HEK293 (cell line): Measurements from ENCODE around the gene DUSP2.

Experiments
- CTCF ChIA-PET: fragments of 350-600 bp; formaldehyde crosslinking; extraction: SDS; loops from one replicate; lab custom pipeline; 2021; ENCODE audit warnings: antibody characterized with exemption; lab: Yijun Ruan, JAX
- POLR2A ChIA-PET: fragments of 300-600 bp; formaldehyde crosslinking; extraction: SDS; loops from one replicate; lab custom pipeline; 2020; ENCODE audit warnings: antibody characterized with exemption, inconsistent platforms; lab: Yijun Ruan, JAX
- H3K27ac ChIP-seq: fragments of 200-500 bp; sonication (Bioruptor generic); 2 replicates; pipeline ENCODE4 v1.5.1; 2014; ENCODE audit warnings: low read depth, low read length, control low read depth, inconsistent platforms; ENCODE audit errors: extremely low read depth
- H3K36me3 ChIP-seq, 2 experiments: fragments of 200-500 bp in 1 of 2; sonication (Bioruptor generic) in 1 of 2; 1 replicate in 1 of 2; 2 replicates in 1 of 2; pipeline ENCODE4 v1.5.1; 2014 to 2017; ENCODE audit warnings: inconsistent platforms in 2 of 2, low read length in 2 of 2; ENCODE audit not compliant: control insufficient read depth in 2 of 2, insufficient read depth in 1 of 2
- H3K4me1 ChIP-seq: fragments of 200-500 bp; sonication (Bioruptor generic); 2 replicates; pipeline ENCODE4 v1.5.1; 2014; ENCODE audit warnings: mild to moderate bottlenecking, low read length, inconsistent platforms; ENCODE audit not compliant: control insufficient read depth, insufficient read depth
- H3K4me3 ChIP-seq: 2 replicates; pipeline ENCODE4 v1.5.1; 2011; ENCODE audit warnings: low read depth, mild to moderate bottlenecking, control low read depth, low read length, moderate library complexity
- H3K9me3 ChIP-seq: fragments of 200-500 bp; sonication (Bioruptor generic); 2 replicates; pipeline ENCODE4 v1.5.1; 2014; ENCODE audit warnings: low read depth, low read length, inconsistent platforms; ENCODE audit not compliant: control insufficient read depth, insufficient read depth
- BCL11B ChIP-seq: fragments of 450-650 bp; formaldehyde crosslinking; IDR thresholded peaks from 2 replicates; pipeline ENCODE4 v1.5.1; 2016; ENCODE audit warnings: low read depth, missing biosample characterization, missing genetic modification characterization
- HIC1 ChIP-seq: fragments of 450-650 bp; formaldehyde crosslinking; IDR thresholded peaks from 2 replicates; pipeline ENCODE4 v1.5.1; 2016; ENCODE audit warnings: missing biosample characterization, missing genetic modification characterization
- HOXC10 ChIP-seq: sonication (generic); formaldehyde crosslinking; IDR thresholded peaks from 2 replicates; pipeline ENCODE4 v1.8.1; 2023; ENCODE audit warnings: mild to moderate bottlenecking, missing genetic modification reagents
- KLF9 ChIP-seq: fragments of 450-650 bp; formaldehyde crosslinking; IDR thresholded peaks from 2 replicates; pipeline ENCODE4 v1.5.1; 2016; ENCODE audit warnings: missing biosample characterization, missing genetic modification characterization, low read depth
- MEIS1 ChIP-seq: sonication (generic); formaldehyde crosslinking; IDR thresholded peaks from 2 replicates; pipeline ENCODE4 v1.8.1; 2022; ENCODE audit warnings: missing genetic modification reagents, mild to moderate bottlenecking, borderline replicate concordance
- MZF1 ChIP-seq: fragments of 450-650 bp; formaldehyde crosslinking; IDR thresholded peaks from 2 replicates; pipeline ENCODE4 v1.5.1; 2017; ENCODE audit warnings: missing biosample characterization, missing genetic modification characterization, borderline replicate concordance
- OSR2 ChIP-seq: fragments of 450-650 bp; formaldehyde crosslinking; IDR thresholded peaks from 2 replicates; pipeline ENCODE4 v1.5.1; 2016; ENCODE audit warnings: missing biosample characterization, missing genetic modification characterization
- OVOL3 ChIP-seq: fragments of 450-650 bp; formaldehyde crosslinking; IDR thresholded peaks from 2 replicates; pipeline ENCODE4 v1.5.1; 2016; ENCODE audit warnings: missing biosample characterization, missing genetic modification characterization
- PRDM4 ChIP-seq: fragments of 450-650 bp; formaldehyde crosslinking; IDR thresholded peaks from 2 replicates; pipeline ENCODE4 v1.5.1; 2017; ENCODE audit warnings: missing biosample characterization, missing genetic modification characterization
- TCF7L2 ChIP-seq: IDR thresholded peaks from 2 replicates; pipeline ENCODE4 v1.6.1; 2011; ENCODE audit warnings: low read depth, mild to moderate bottlenecking, inconsistent platforms, low read length, moderate library complexity, borderline replicate concordance
- ZBTB1 ChIP-seq: fragments of 450-650 bp; formaldehyde crosslinking; IDR thresholded peaks from 2 replicates; pipeline ENCODE4 v1.5.1; 2016; ENCODE audit warnings: missing biosample characterization, missing genetic modification characterization
- ZBTB49 ChIP-seq: fragments of 450-650 bp; formaldehyde crosslinking; IDR thresholded peaks from 2 replicates; pipeline ENCODE4 v1.5.1; 2016; ENCODE audit warnings: missing biosample characterization, missing genetic modification characterization, low read depth
- ZFP41 ChIP-seq: fragments of 450-650 bp; formaldehyde crosslinking; IDR thresholded peaks from 2 replicates; pipeline ENCODE4 v1.5.1; 2016; ENCODE audit warnings: missing biosample characterization, missing genetic modification characterization, borderline replicate concordance
- ZNF133 ChIP-seq: fragments of 450-650 bp; formaldehyde crosslinking; IDR thresholded peaks from 2 replicates; pipeline ENCODE4 v1.5.1; 2016; ENCODE audit warnings: missing biosample characterization, missing genetic modification characterization
- ZNF140 ChIP-seq: fragments of 450-650 bp; formaldehyde crosslinking; IDR thresholded peaks from 2 replicates; pipeline ENCODE4 v1.5.1; 2016; ENCODE audit warnings: missing biosample characterization, missing genetic modification characterization
- ZNF157 ChIP-seq: fragments of 450-650 bp; formaldehyde crosslinking; IDR thresholded peaks from 2 replicates; pipeline ENCODE4 v1.5.1; 2016; ENCODE audit warnings: missing biosample characterization, missing genetic modification characterization
- ZNF26 ChIP-seq: fragments of 450-650 bp; formaldehyde crosslinking; IDR thresholded peaks from 2 replicates; pipeline ENCODE4 v1.5.1; 2016; ENCODE audit warnings: missing biosample characterization, missing genetic modification characterization
- ZNF354C ChIP-seq: fragments of 450-650 bp; formaldehyde crosslinking; IDR thresholded peaks from 2 replicates; pipeline ENCODE4 v1.5.1; 2016; ENCODE audit warnings: missing biosample characterization, missing genetic modification characterization, low read depth, borderline replicate concordance
- ZNF391 ChIP-seq: fragments of 450-650 bp; formaldehyde crosslinking; IDR thresholded peaks from 2 replicates; pipeline ENCODE4 v1.5.1; 2016; ENCODE audit warnings: low read depth, missing biosample characterization, missing genetic modification characterization, borderline replicate concordance
- ZNF610 ChIP-seq: fragments of 450-650 bp; formaldehyde crosslinking; IDR thresholded peaks from 2 replicates; pipeline ENCODE4 v1.5.1; 2016; ENCODE audit warnings: missing biosample characterization, missing genetic modification characterization, borderline replicate concordance
- ZNF660 ChIP-seq: fragments of 450-650 bp; IDR thresholded peaks from 2 replicates; pipeline ENCODE4 v1.5.1; 2018; ENCODE audit warnings: missing biosample characterization, mild to moderate bottlenecking, missing genetic modification characterization
- ZNF701 ChIP-seq: fragments of 450-650 bp; formaldehyde crosslinking; IDR thresholded peaks from 2 replicates; pipeline ENCODE4 v1.5.1; 2016; ENCODE audit warnings: missing biosample characterization, missing genetic modification characterization
- TF ChIP-seq, protein P1 (sequence below): fragments of 450-650 bp; formaldehyde crosslinking; IDR thresholded peaks from 2 replicates; pipeline ENCODE4 v1.5.1; 2016; ENCODE audit warnings: missing biosample characterization, missing genetic modification characterization
- TF ChIP-seq, protein P2 (sequence below): fragments of 450-650 bp; formaldehyde crosslinking; IDR thresholded peaks from 2 replicates; pipeline ENCODE4 v1.5.1; 2016; ENCODE audit warnings: missing biosample characterization, missing genetic modification characterization, low read depth

DUSP2 gene

DNA sequence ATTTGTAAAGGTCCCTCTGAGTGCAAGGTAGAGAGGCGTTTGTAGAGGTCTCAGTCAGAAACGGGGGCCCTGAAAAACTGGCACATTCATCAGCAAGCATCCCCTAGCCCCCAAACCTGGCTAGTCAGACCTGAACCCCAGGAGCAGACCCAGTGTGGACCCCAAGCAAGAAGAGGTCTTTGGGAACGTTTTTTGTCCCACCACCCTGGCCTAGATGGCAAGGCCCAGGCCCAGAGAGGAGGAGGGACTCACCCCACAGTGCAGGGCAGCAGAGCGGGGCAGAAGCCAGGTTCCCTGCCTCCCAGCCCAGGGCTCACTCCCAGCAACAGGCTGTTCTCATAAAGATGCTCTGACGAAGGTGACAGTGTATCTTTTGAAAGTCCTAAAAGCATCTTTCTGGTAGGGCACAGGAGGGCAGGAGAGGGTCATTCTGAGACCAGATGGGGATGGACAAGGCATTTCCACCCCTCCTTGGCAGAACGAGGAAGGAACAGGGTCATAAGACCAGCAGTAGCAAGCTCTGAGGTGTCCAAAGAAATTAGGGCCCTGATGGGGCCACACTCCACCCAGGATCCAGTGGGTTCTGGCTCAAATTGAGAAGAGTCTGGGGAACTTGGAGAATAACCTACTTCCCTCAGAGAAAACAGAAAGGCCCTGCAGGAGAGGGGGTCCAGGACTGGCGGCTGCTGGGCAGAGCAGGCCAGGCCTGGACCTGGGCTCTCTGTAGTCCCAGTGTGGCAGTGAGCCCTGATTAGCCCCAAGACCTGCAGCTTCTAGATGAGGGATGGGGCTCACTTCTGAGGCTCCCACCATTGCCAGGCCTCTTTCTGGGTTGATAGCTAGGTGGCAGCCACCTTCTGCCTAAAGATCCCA, 47.1 kb downstream of the DUSP2 start (continued):
- TF ChIP-seq, protein P1, sequence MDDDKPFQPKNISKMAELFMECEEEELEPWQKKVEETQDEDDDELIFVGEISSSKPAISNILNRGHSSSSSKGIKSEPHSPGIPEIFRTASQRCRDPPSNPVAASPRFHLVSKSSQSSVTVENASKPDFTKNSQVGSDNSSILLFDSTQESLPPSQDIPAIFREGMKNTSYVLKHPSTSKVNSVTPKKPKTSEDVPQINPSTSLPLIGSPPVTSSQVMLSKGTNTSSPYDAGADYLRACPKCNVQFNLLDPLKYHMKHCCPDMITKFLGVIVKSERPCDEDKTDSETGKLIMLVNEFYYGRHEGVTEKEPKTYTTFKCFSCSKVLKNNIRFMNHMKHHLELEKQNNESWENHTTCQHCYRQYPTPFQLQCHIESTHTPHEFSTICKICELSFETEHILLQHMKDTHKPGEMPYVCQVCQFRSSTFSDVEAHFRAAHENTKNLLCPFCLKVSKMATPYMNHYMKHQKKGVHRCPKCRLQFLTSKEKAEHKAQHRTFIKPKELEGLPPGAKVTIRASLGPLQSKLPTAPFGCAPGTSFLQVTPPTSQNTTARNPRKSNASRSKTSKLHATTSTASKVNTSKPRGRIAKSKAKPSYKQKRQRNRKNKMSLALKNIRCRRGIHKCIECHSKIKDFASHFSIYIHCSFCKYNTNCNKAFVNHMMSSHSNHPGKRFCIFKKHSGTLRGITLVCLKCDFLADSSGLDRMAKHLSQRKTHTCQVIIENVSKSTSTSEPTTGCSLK (tag by site-specific recombination), result no peak
- TF ChIP-seq BCL11B (tag by site-specific recombination) (no peak), OSR2 (no peak), HIC1 (no peak), ZNF391 (tag by site-specific recombination) (no peak)

DNA sequence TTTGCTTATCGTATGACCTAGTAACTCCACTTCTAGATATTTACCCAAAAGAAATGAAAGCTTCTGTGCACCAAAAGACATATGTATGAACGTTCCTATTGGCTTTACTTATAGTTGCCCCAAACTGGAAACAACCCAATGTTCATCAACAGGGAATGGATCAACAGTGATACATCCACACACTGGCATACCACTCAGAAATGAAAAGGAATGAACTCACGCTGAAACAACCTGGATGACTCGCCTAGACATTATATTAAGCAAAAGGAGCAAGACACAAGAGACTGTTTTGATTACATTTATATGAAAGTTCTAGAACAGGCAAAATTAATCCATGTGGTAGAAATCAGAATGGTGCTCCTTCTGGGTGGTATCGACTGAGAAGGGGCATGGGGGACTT, 47.8 kb downstream of the DUSP2 start:
- TF ChIP-seq, protein P2, sequence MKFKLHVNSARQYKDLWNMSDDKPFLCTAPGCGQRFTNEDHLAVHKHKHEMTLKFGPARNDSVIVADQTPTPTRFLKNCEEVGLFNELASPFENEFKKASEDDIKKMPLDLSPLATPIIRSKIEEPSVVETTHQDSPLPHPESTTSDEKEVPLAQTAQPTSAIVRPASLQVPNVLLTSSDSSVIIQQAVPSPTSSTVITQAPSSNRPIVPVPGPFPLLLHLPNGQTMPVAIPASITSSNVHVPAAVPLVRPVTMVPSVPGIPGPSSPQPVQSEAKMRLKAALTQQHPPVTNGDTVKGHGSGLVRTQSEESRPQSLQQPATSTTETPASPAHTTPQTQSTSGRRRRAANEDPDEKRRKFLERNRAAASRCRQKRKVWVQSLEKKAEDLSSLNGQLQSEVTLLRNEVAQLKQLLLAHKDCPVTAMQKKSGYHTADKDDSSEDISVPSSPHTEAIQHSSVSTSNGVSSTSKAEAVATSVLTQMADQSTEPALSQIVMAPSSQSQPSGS (tag by site-specific recombination), result no peak
- no peak for TF ChIP-seq ZBTB1
- TF ChIP-seq KLF9 (tag by site-specific recombination), result no peak
- no peak for TF ChIP-seq ZNF354C (tag by site-specific recombination)
- no peak for TF ChIP-seq HOXC10 (CRISPR knock-in tag)
- TF ChIP-seq TCF7L2, result no peak
- TF ChIP-seq PRDM4 (tag by site-specific recombination), result no peak
- no peak for TF ChIP-seq ZNF26 (tag by site-specific recombination)
- TF ChIP-seq MEIS1 (CRISPR knock-in tag), result no peak
- TF ChIP-seq ZNF701 (tag by site-specific recombination), result no peak
- no peak for TF ChIP-seq ZNF133 (tag by site-specific recombination)
- TF ChIP-seq OVOL3 (tag by site-specific recombination), result no peak
- TF ChIP-seq ZFP41, result no peak
- TF ChIP-seq ZBTB49 (tag by site-specific recombination), result no peak
- no peak for TF ChIP-seq ZNF157 (tag by site-specific recombination)
- TF ChIP-seq ZNF140 (tag by site-specific recombination), result no peak
- TF ChIP-seq ZNF660, result no peak
- TF ChIP-seq MZF1 (tag by site-specific recombination), result no peak
- TF ChIP-seq ZNF610 (tag by site-specific recombination), result no peak
- H3K9me3 ChIP-seq, result no peaks in the 10 kb centered on the region
- no peaks in the 10 kb centered on the region for H3K4me1 ChIP-seq
- H3K27ac ChIP-seq, result no peak overlapping the region
- no peaks in the 10 kb centered on the region for H3K36me3 ChIP-seq
- POLR2A ChIA-PET, result no interaction called here
- CTCF ChIA-PET, result interaction anchor here (0.6 to 1.4 kb wide), 2 partner anchors 20 to 33 kb away, joined by 4 read pairs; no protein-coding TSS in a partner anchor
- H3K4me3 ChIP-seq, result no peak overlapping the region
